DND-41 (cell line): Measurements from ENCODE around the gene KRTAP10-3.

ENCODE experiments used
- ATAC-seq: fragments of 200-7000 bp; cut with Tn5 transposase; 3 replicates; pipeline ENCODE4 v1.9.1; 2021; ENCODE audit warnings: low read depth; ENCODE audit not compliant: insufficient read depth
- DNase-seq: peaks from one replicate; pipeline ENCODE4 v3.0.0-alpha.2; 2020
- H2AFZ ChIP-seq: 2 replicates; pipeline ENCODE4 v1.6.0; 2012; ENCODE audit warnings: low read depth, low read length
- H3K27ac ChIP-seq: 2 replicates; pipeline ENCODE4 v1.5.1; 2012; ENCODE audit warnings: low read length, inconsistent platforms
- H3K27me3 ChIP-seq: fragments of 200-600 bp; sonication (generic); 2 replicates; pipeline ENCODE4 v1.6.0; 2012; ENCODE audit warnings: low read length, mild to moderate bottlenecking, inconsistent platforms; ENCODE audit not compliant: insufficient read depth, poor library complexity
- H3K36me3 ChIP-seq: 2 replicates; pipeline ENCODE4 v1.5.1; 2012; ENCODE audit warnings: low read length, inconsistent platforms; ENCODE audit not compliant: insufficient read depth
- H3K4me1 ChIP-seq: 2 replicates; pipeline ENCODE4 v1.5.1; 2012; ENCODE audit warnings: mild to moderate bottlenecking, low read length; ENCODE audit not compliant: insufficient read depth
- H3K4me2 ChIP-seq: 2 replicates; pipeline ENCODE4 v1.6.0; 2012; ENCODE audit warnings: mild to moderate bottlenecking, moderate library complexity, low read length, inconsistent platforms; ENCODE audit not compliant: insufficient read depth
- H3K4me3 ChIP-seq, 2 experiments: fragments of 200-600 bp in 1 of 2; shearing (Covaris generic) in 1 of 2; 2 replicates each; pipeline ENCODE4 v1.5.1; 2012 to 2016; ENCODE audit warnings: inconsistent platforms in 2 of 2, low read length in 2 of 2, mild to moderate bottlenecking in 2 of 2, low read depth in 1 of 2, moderate library complexity in 1 of 2
- H3K79me2 ChIP-seq: 2 replicates; pipeline ENCODE4 v1.6.0; 2012; ENCODE audit warnings: low read length, inconsistent platforms; ENCODE audit not compliant: insufficient read depth
- H3K9ac ChIP-seq: 2 replicates; pipeline ENCODE4 v1.6.0; 2012; ENCODE audit warnings: low read depth, mild to moderate bottlenecking, inconsistent platforms, low read length, moderate library complexity
- H3K9me3 ChIP-seq: 2 replicates; pipeline ENCODE4 v1.5.1; 2012; ENCODE audit warnings: low read length, moderate library complexity, mild to moderate bottlenecking, inconsistent platforms; ENCODE audit not compliant: insufficient read depth, severe bottlenecking
- H4K20me1 ChIP-seq: 2 replicates; pipeline ENCODE4 v1.6.0; 2012; ENCODE audit warnings: low read length; ENCODE audit not compliant: insufficient read depth
- CTCF ChIP-seq: IDR thresholded peaks from 2 replicates; pipeline ENCODE4 v1.5.1; 2012; ENCODE audit warnings: borderline replicate concordance, low read length, moderate library complexity, mild to moderate bottlenecking; ENCODE audit not compliant: poor library complexity, severe bottlenecking; ENCODE audit errors: extremely low read depth
- EZH2 ChIP-seq: IDR thresholded peaks from 3 replicates; pipeline ENCODE4 v1.6.1; 2012; ENCODE audit warnings: borderline replicate concordance, low read depth, mild to moderate bottlenecking, moderate library complexity, low read length, inconsistent platforms; ENCODE audit not compliant: severe bottlenecking

KRTAP10-3 gene

DNA sequence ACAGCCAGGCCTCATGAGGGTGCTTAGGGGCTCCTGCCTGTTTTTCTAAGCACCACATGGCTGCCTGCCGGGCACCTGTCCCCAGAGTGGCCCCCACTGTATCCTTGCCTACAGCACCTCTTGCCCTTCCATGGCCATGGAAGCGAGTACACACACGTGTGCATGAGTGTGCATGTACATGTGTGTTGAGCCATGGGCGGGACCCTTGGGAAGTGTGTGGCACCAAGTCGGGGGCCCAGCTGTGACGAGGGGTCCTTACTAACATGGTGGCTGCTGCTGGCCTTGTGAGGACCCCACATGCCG, 44.4 kb downstream of the KRTAP10-3 start:
- no peaks in the 10 kb centered on the region for H3K79me2 ChIP-seq

DNA sequence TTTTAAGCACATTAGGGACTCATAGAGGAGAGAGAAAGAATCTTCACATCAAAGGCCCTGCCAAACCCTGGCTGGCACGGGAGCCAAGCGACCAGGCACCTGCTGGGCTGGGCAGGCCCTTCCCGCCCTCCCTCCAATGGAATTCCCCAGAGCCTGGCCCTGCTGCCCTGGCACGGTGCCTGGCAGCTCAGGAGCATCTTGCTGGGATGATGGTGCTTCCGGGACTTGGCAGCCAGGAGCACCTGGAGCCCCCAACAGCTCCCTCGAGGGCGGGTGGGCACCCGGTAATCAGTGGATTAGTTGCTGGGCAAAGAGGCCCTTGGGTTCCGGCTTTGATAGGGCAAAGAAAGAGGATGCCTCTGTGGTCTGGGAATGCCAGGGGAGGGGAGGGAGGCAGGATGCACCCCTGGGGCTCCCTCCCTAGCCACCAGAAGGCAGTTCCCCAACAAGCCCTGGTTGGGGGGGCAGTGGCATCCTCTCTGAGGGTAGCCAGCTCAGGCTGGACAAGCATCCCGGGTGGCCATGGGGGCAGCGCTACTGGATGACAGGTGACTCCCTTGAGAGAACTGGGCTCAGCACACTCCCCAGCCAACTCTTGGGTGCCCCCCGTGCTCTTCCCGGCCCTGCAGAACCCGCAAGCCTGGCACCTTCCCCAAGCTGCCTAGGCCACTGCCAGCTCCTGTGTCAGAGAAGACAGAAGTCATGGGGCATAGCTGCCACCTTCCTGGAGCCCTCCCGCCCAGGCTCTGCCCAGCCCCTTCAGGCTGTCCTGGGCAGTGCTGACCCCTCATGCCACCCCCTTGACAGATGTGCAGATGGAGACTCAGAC, 45.0 kb downstream of the KRTAP10-3 start:
- TF ChIP-seq EZH2 (no peak), CTCF (no peak)
- Histone ChIP-seq H3K9me3 (no peaks in the 10 kb centered on the region), H3K79me2 (no peaks in the 10 kb centered on the region), H3K9ac (no peak overlapping the region), H3K27me3 (no peaks in the 10 kb centered on the region), H2AFZ (no peak overlapping the region), H3K36me3 (no peaks in the 10 kb centered on the region), H3K4me3 (no peak overlapping the region), H4K20me1 (0 out of 2 replicates have a peak, but pooled peaks cover 9% of the 10 kb centered on the region), H3K4me1 (peaks cover 4% of the 10 kb centered on the region), H3K4me2 (no peak overlapping the region), H3K27ac (no peak overlapping the region)
- no peak for DNase-seq
- ATAC-seq = no peak

More for the DNA sequence above, 44.4 kb downstream of the KRTAP10-3 start:
- no peaks in the 10 kb centered on the region for H3K36me3 ChIP-seq
- H4K20me1 ChIP-seq = 0 out of 2 replicates have a peak, but pooled peaks cover 9% of the 10 kb centered on the region
- no peak overlapping the region for H3K4me3 ChIP-seq
- H3K9ac ChIP-seq = no peak overlapping the region
- no peak overlapping the region for H3K27ac ChIP-seq
- no peaks in the 10 kb centered on the region for H3K9me3 ChIP-seq
- peaks cover 4% of the 10 kb centered on the region for H3K4me1 ChIP-seq
- ATAC-seq (no peak), DNase-seq (no peak)
- TF ChIP-seq CTCF (no peak), EZH2 (no peak)
- H3K4me2 ChIP-seq = no peak overlapping the region
- H3K27me3 ChIP-seq = no peaks in the 10 kb centered on the region
- no peak overlapping the region for H2AFZ ChIP-seq

DNA sequence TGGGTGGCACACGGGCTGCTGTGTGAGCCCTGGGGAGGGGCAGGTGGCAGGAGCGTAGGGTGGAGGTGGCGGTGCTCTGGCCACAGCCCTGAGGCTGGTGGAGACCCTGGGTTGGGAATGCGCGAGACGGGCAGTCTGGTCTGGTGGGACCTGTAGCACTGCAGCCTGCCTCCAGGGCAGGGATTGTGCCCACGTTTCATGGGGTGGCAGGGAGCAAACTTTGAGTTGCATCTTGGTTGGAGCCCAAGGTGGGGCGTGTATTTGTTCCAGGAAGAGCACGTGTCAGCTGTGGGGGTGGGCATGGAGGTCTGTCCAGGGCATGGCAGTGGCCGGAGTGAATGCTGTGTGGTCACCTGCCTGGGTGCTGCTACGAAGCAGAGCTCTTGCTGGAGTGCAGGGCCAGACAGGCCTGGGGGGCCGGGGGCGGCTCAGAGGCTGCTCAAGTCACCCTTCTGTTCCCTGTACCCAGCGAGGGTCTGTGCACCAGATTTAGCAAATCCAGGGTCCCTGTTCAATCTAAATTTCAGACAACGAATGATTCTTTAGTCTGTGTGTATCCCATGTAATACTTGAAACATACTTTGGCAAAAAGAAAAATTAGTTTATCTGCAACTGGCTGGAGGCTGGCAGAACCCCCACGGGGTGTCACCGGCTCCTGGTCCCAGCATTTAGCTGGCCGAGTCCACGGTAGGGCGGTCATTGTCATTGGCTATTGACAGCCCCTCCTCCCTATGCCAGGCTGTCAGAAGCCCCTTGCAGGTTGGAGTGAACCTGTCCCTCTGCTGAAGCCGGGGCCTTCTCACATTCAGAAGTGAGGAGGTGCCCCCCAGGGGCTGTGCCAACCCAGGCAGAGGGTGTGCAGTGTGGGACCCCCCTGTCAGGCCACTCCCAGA, 45.9 kb downstream of the KRTAP10-3 start:
- 0 out of 2 replicates have a peak, but pooled peaks cover 9% of the 10 kb centered on the region for H4K20me1 ChIP-seq
- peaks cover 4% of the 10 kb centered on the region for H3K4me1 ChIP-seq
- no peak overlapping the region for H2AFZ ChIP-seq
- no peaks in the 10 kb centered on the region for H3K79me2 ChIP-seq
- no peaks in the 10 kb centered on the region for H3K27me3 ChIP-seq
- no peaks in the 10 kb centered on the region for H3K36me3 ChIP-seq
- no peak overlapping the region for H3K4me3 ChIP-seq
- H3K9me3 ChIP-seq = no peaks in the 10 kb centered on the region
- H3K4me2 ChIP-seq = no peak overlapping the region
- ATAC-seq (no peak), DNase-seq (no peak)
- no peak overlapping the region for H3K27ac ChIP-seq
- no peak for TF ChIP-seq CTCF
- H3K9ac ChIP-seq = no peak overlapping the region
